ENCODE measurements around the gene SPACA6. TPM values are rescaled to one million over a fixed set of nuclear protein-coding genes. Genes with fewer than 3 reads are reported as not detected.

The SPACA6 gene
- total and polyA plus RNA-seq, 2 of the 8 experiments (the other 6 are each of a cell fraction or from before 2014, with no cell fraction given), result 7.1 to 7.5 TPM

DNA sequence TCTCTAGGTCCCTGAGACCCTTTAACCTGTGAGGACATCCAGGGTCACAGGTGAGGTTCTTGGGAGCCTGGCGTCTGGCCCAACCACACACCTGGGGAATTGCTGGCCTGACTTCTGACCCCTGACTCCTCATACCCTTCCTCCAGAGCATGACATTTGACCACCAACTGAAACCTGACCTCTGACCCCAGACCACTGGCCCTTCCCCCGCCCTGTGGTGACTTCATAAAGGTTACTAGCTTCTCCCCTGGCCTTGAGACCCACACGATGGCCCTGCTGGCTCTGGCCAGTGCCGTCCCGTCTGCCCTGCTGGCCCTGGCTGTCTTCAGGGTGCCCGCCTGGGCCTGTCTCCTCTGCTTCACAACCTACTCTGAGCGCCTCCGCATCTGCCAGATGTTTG, at the start of gene SPACA6 (continued):
- TF ChIP-seq PHF8 (conservative IDR thresholded peaks at IDR 0.05; ENCODE audit: low read depth, low read length) (no peak), TAF7 (optimal IDR thresholded peaks at IDR 0.05; ENCODE audit: borderline replicate concordance, low read depth, low read length) (no peak), SP1 (IDR thresholded peaks at IDR 0.05; ENCODE audit: low read depth, low read length) (no peak), HDAC2 (IDR thresholded peaks at IDR 0.05; ENCODE audit: borderline replicate concordance in 1 of 2, low read depth in 2 of 2, low read length in 2 of 2) (no peak)
